Ishikawa (cell line): ENCODE results near the gene SPC24.

Source experiments
- CEBPB ChIP-seq: IDR thresholded peaks from 2 replicates; pipeline ENCODE4 v1.6.1; 2012
- EP300 ChIP-seq: IDR thresholded peaks from 2 replicates; pipeline ENCODE4 v1.6.1; 2012; ENCODE audit warnings: borderline replicate concordance
- MAX ChIP-seq: IDR thresholded peaks from 2 replicates; pipeline ENCODE4 v1.6.1; 2012
- REST ChIP-seq: IDR thresholded peaks from 2 replicates; pipeline ENCODE4 v1.6.1; 2012; ENCODE audit warnings: low read depth, mild to moderate bottlenecking
- TAF1 ChIP-seq: IDR thresholded peaks from 2 replicates; pipeline ENCODE4 v1.6.1; 2012; ENCODE audit warnings: low read depth, mild to moderate bottlenecking
- TCF12 ChIP-seq: IDR thresholded peaks from 2 replicates; pipeline ENCODE4 v1.6.1; 2012; ENCODE audit warnings: low read depth
- ZBTB7A ChIP-seq: IDR thresholded peaks from 2 replicates; pipeline ENCODE4 v1.6.1; 2012; ENCODE audit warnings: low read depth

- TF ChIP-seq CEBPB (peak; percentile 42; the same call in 1 of the 2 replicates), REST (no peak), ZBTB7A (no peak), EP300 (peak; percentile 72; the same call in 1 of the 2 replicates), MAX (no peak; the same call in 1 of the 2 replicates), TAF1 (no peak), TCF12 (peak; percentile 79)
Observed at GRCh38 chr19:11204943-11205349, 49.4 kb upstream of the SPC24 start.
